ENCODE measurements around the gene RIPOR2.

The RIPOR2 gene

DNA sequence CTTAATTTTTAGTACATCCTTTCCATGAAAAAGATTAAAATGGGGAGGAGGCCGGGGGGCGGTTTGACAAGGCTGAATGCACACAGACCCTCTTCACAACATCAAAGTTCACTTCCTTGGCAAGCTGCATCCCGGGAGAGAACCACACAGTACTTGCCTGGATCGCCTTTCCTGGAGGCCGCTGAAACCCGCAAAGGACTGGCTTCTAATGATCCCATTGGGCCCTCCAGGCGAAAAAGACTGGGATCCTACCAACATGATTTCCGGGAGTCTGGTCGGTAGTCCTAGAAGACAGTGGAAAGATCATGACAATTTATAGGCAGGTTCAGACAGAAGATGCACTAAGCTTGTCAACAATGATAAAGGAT is 60.2 kb downstream of the RIPOR2 start:
- no peak overlapping the region for H3K27ac ChIP-seq
- H3K27me3 ChIP-seq (replicated peaks), result no peaks in the 10 kb centered on the region
- H3K36me3 ChIP-seq (replicated peaks), result no peaks in the 10 kb centered on the region
- no peak overlapping the region for H3K4me3 ChIP-seq (ENCODE audit: low read depth, low read length)
- TF ChIP-seq, protein P1, sequence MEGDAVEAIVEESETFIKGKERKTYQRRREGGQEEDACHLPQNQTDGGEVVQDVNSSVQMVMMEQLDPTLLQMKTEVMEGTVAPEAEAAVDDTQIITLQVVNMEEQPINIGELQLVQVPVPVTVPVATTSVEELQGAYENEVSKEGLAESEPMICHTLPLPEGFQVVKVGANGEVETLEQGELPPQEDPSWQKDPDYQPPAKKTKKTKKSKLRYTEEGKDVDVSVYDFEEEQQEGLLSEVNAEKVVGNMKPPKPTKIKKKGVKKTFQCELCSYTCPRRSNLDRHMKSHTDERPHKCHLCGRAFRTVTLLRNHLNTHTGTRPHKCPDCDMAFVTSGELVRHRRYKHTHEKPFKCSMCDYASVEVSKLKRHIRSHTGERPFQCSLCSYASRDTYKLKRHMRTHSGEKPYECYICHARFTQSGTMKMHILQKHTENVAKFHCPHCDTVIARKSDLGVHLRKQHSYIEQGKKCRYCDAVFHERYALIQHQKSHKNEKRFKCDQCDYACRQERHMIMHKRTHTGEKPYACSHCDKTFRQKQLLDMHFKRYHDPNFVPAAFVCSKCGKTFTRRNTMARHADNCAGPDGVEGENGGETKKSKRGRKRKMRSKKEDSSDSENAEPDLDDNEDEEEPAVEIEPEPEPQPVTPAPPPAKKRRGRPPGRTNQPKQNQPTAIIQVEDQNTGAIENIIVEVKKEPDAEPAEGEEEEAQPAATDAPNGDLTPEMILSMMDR (IDR thresholded peaks at IDR 0.05; ENCODE audit: low read depth, low read length, missing control alignments), result no peak
- no peak for DNase-seq
- in situ Hi-C loops (cut with HindIII; ENCODE audit: low pct_ligation_motif_present, low sequenced_read_pairs), result no loop called here

DNA sequence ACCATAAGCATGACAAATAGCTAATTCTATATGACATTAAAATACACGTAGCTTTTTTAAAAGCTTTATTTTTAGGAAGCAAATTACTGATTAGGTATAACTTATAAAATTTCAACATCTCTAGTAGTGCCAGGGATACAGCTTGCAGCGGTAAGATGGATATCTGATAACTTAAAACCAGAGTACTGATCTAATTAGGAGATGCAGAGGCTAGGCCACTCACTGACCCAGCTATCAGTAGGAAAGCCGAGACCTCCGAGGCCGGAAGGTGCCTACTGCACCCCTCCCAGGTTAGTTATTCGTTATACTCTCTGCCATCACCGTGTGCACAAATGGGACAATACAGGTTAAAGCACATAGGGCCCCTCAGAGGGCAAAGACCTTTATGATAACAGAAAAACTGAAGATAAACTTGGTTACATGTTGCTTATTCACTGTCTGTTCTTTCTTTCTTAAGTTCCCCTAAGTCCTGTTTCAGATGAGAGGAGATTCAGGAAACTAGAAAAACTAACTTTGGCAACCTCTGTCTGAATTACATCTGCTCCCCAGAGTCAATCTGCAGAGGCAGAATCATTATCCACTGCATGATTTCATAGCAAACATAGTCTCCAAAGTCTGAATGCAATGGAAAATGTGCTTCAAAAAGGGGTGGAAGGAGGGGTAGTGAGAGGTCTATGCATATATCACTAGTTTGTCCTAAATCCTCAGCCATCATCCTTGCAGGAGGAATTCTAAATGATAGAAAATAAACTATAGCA is 60.8 kb downstream of the RIPOR2 start:
- no peaks in the 10 kb centered on the region for H3K36me3 ChIP-seq (replicated peaks)
- H3K4me3 ChIP-seq (ENCODE audit: low read depth, low read length), result no peak overlapping the region
- no peak overlapping the region for H3K27ac ChIP-seq
- in situ Hi-C loops (cut with HindIII; ENCODE audit: low pct_ligation_motif_present, low sequenced_read_pairs), result no loop called here
- no peaks in the 10 kb centered on the region for H3K27me3 ChIP-seq (replicated peaks)
- DNase-seq, result no peak
- TF ChIP-seq, protein P1 (IDR thresholded peaks at IDR 0.05; ENCODE audit: low read depth, low read length, missing control alignments), result no peak

DNA sequence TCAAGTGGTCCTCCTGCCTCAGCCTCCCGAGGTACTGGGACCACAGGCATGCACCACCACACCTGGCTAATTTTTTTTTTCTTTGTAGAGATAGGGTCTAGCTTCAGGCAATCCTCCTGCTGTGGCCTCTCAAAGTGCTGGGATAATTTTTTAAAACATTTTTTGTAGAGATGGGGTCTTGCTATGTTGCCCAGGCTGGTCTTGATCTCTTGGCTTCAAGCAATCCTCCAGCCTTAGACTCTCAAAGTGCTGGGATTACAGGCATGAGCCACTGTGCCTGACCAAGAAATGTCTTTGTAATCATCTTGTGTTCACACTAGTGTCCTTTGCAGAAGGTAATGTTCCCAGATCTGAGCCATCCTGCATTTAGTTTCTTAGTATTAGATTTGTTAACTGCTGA is 61.6 kb downstream of the RIPOR2 start:
- H3K27me3 ChIP-seq (replicated peaks), result no peaks in the 10 kb centered on the region
- H3K36me3 ChIP-seq (replicated peaks), result no peaks in the 10 kb centered on the region
- TF ChIP-seq, protein P1 (IDR thresholded peaks at IDR 0.05; ENCODE audit: low read depth, low read length, missing control alignments), result no peak
- no peak overlapping the region for H3K4me3 ChIP-seq (ENCODE audit: low read depth, low read length)
- no peak for DNase-seq
- H3K27ac ChIP-seq, result no peak overlapping the region
- in situ Hi-C loops (cut with HindIII; ENCODE audit: low pct_ligation_motif_present, low sequenced_read_pairs), result no loop called here

DNA sequence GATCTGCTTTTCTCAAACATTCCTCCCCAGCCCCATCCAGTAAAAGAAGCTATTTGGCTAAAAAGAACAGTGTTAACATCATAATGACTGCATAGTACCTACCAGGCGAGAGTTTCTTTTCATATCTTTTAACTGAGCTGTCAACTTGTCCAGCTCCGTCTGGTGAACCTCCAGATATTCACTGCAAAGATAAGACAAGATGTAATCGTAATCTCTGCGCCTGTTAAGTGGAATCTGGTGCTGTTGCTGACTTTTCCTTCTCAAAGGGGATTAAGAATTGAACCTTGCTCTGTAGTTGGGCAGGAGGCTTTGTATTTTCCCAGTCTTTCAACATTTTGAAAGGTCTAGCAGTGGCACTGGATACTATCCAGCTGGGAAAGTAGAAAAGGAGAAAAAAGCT is 63.0 kb downstream of the RIPOR2 start:
- no peak for DNase-seq
- Histone ChIP-seq H3K36me3 (replicated peaks) (no peaks in the 10 kb centered on the region), H3K27me3 (replicated peaks) (no peaks in the 10 kb centered on the region), H3K4me3 (ENCODE audit: low read depth, low read length) (no peak overlapping the region), H3K27ac (no peak overlapping the region)
- in situ Hi-C loops (cut with HindIII; ENCODE audit: low pct_ligation_motif_present, low sequenced_read_pairs), result no loop called here
- TF ChIP-seq, protein P1 (IDR thresholded peaks at IDR 0.05; ENCODE audit: low read depth, low read length, missing control alignments), result no peak

DNA sequence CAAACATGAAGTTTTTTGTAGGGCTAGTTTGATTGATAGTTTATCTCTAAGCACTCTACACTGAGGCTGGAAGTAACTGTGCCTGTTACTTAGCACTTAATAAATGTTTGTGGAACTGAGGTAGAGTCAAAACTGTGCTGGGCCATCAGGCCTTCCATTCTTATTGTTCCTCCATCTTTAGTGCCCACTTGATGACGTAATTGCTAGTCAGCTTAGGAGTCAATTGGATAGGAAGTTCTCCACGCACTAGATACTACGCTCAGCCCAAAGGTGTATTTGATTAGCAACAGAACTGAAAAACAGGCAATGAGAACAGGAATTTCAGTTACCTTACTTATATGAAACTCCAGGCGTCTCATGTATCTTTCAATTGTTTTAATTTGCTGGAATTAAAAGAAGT is 67.0 kb downstream of the RIPOR2 start:
- no peaks in the 10 kb centered on the region for H3K36me3 ChIP-seq (replicated peaks)
- TF ChIP-seq, protein P1 (IDR thresholded peaks at IDR 0.05; ENCODE audit: low read depth, low read length, missing control alignments), result no peak
- no peak overlapping the region for H3K4me3 ChIP-seq (ENCODE audit: low read depth, low read length)
- in situ Hi-C loops (cut with HindIII; ENCODE audit: low pct_ligation_motif_present, low sequenced_read_pairs), result no loop called here
- no peak for DNase-seq
- H3K27me3 ChIP-seq (replicated peaks), result no peaks in the 10 kb centered on the region
- H3K27ac ChIP-seq, result no peak overlapping the region
